CD4-positive, alpha-beta T cell treated with Interleukin-4 for 1 hour (primary cell): ENCODE data around the gene TRMU.

Experiments used
- DNase-seq, 2 donors: peaks; one replicate each; pipeline ENCODE4 v3.0.0-alpha.2; 2020 to 2022

The TRMU gene

GRCh38 chr22:46335201-46336118 lies at the start of gene TRMU:
TSS of gene TRMU (plus strand) at chr22:46335714. CDS start at chr22:46335765, 51 bp downstream.
- DNase-seq = peak; percentile 73 to 79

DNA sequence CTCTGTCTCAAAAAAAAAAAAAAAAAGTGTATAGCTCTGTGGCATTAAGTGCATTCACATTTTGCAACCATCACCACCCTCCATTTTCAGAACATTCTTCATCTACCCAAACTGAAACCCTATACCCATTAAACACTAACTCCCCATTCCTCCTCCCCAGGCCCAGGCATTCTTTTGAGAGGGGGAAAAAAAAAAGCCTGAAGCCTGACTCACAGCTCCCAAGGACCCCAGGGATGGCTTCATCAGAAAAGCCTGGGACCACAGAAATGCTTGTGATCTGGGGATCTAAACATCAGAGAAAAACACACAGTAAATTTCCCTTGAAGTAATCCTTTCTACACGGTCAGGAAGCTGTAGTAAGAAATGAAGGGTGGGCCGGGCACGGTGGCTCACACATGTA lies 49.5 kb upstream of the TRMU start:
- DNase-seq = no peak

GRCh38 chr22:46286941-46287872 lies 48.3 kb upstream of the TRMU start:
- DNase-seq = no peak

DNA sequence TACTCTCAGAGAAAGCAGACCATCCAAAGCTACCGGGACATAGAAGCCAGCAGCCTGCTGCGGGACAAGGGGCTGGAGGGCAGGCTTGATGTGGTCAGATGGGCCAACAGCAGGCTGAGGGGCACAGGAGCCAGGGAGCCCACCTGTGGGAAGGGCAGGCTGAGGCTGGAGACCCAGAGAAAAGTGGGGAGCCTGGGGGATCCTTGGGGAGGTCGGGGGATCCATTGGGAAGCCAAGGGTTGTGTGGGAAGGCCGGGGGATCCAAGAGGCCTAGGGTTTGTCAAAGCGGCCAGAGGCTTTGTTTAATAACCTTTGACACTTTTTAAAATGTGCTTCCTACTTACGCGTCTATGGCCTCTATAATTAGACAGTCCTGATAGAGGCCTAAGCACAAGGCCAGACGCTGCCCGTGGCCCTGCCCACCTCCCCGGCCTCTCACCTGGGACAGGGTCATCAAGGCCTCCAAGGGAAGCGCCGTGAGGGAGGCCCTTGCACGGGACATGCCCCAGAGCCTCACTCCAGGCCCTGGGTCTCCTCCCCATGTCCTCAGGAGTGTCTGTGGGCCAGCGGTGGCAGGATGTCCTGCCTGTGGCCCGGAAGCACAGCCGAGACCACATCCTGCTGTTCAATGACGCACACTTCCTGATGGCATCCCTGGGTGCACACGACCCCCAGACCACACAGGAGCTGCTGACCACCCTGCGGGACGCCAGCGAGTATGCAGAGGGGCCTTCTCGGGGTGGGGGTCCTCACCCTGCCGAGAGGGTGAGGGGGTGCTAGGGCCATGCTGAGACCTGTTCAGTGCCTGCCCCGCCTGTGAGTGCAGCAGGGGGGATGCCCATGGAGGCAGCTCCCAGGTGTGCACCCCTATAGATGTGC lies 47.4 kb upstream of the TRMU start:
- DNase-seq = peak; percentile 50 to 62

- DNase-seq = no peak
Measured at GRCh38 chr22:46288846-46289243, 46.7 kb upstream of the TRMU start.

DNA sequence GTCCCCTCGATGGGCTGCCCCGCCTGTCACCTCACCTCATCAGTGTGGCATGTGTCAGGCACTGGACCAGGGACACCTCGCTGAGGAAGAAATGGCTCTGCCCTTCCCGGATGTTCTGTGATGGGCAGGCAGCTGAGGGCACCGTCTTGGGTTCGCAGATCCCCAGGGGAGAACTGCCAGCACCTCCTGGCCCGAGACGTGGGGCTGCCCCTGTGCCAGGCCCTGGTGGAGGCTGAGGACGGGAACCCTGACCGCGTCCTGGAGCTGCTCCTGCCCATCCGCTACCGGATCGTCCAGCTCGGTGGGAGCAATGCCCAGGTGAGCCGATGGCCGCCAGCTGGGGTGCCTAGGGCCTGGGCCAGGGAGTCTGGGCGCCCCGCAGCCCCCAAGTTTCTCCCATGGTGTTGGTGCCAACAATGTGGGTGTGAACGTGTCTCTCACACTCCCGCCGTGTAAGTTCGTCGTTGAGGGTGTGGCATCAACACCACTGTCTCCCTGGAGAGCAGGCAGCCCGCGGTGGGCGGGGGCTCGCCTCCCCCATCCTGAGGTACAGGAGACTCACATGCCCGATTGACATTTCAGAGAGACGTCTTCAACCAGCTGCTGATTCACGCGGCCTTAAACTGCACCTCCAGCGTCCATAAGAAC lies 46.1 kb upstream of the TRMU start:
- peak; percentile 52 to 53 for DNase-seq

GRCh38 chr22:46290121-46290842 lies 45.2 kb upstream of the TRMU start:
- peak in 1 of 2 donors; percentile 17 for DNase-seq

DNA sequence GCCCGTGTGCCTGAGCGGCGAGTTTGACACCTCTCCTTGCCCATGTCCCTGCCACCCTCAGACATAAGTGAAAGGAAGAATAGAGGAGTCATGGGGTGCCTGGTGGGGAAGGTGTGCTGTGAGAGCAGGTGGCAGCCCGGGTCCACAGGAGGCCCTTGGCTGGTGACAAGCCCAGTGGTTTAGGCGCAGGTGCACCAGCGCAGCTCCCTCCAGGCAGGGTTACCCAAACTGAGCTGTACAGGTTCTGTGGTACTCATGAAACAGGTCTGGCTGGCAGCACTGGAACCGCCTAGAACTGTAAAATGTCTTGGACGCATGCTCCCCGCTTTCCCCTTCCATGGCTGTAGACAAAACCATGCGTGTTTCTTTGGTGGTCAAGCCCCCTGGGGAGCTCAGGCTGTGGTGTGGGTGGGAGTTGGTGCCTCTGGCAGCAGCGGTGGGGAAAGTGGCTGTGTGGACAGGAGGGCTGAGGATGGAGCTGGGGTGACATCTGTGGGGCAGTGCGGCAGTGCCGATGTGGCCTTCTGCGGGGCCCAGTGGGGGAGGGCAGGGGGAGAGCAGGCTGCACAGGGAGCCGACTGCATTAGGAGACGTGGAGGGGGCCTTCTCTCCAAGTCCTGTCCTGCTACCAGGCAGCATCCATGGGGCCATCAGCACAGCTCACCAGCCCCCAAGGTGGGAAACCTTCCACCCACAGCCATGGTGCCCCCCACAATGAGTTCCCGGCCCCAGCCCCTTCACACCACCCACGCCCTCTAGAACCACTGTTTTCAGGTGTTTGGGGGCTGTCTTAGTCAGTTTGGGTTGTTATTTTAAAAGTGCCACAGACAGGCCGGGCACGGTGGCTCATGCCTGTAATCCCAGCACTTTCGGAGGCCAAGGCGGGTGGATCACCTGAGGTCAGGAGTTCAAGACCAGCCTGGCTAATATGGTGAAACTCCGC lies 44.4 kb upstream of the TRMU start:
- no peak for DNase-seq

- DNase-seq = no peak
Measured at GRCh38 chr22:46292173-46292572, 43.3 kb upstream of the TRMU start.

GRCh38 chr22:46292732-46293131 lies 42.8 kb upstream of the TRMU start:
- no peak for DNase-seq

DNA sequence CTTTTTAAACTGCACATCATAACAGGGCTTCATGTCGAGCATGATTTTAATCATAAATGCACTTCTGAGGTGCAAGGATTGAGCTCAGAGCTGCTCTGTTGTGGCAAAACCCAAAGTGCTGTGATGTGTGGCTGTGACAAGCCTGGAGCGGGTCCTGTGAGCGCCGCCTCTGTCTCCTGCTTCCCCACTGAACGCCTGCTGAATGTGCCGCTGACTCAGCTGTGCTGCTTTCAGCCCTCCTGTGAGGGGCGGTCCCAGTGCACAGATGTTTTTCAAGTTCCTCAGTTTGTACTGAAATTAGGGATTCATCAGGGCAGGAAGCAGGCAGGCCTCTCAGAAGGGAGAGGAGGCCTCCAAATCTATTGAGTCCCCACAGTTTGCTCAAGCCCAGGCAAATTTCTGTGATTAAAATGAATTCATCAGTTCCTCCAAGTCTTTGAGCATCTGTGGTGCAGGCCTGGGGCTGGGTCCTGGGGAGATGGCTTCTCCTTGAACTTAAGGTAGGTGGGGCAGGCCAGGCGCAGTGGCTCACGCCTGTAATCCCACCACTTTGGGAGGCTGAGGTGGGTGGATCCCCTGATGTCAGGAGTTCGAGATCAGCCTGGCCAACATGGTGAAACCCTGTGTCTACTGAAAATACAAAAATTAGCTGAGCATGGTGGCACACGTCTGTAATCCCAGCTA lies 41.8 kb upstream of the TRMU start:
- peak in 1 of 2 donors; percentile 31 for DNase-seq

- no peak for DNase-seq
Measured at GRCh38 chr22:46294784-46295183, 40.7 kb upstream of the TRMU start.

GRCh38 chr22:46295277-46295971 lies 40.1 kb upstream of the TRMU start:
- DNase-seq = no peak

- peak; percentile 98 to 99 for DNase-seq
Measured at GRCh38 chr22:46296257-46297150, 39.0 kb upstream of the TRMU start, which contains the start of gene GTSE1. TSS of gene GTSE1 (plus strand) at chr22:46296870. CDS start at chr22:46297401, 531 bp downstream.

DNA sequence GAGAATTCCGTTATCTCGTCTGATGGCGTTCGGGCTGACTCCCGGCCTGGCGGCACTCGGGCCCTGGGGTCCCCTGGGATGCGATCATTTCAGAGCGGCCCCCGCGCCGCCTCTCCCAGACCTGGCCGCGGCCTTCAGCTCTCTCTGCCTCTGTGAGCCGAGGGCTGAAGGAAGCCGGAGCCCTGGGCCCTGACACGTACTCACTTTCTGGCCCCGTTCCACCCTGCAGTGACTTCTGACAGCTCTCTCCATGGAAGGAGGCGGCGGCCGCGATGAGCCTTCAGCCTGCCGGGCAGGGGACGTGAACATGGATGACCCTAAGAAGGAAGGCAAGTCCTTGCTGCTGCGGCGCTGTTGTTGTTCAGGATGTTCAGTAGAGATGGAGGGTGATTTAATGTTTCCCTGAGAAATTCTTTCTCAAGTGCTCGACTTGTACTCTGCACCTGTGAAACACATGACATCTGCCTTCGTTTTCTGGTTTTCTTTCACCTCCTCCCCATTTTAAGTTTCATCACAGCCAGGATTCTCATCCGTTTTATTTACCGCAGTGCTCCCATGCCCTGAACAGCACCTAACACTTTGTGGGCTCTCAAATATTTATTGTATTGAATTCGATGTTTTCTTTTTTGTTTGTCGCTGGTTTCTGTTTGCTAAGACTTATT lies 38.2 kb upstream of the TRMU start:
- no peak for DNase-seq

GRCh38 chr22:46299101-46299500 lies 36.4 kb upstream of the TRMU start:
- no peak for DNase-seq

- no peak for DNase-seq
Measured at GRCh38 chr22:46300491-46300890, 35.0 kb upstream of the TRMU start.
